ENCODE data around the gene MTOR. TPM values are rescaled to one million over a fixed set of nuclear protein-coding genes. Genes with fewer than 3 reads are reported as not detected.

The MTOR gene
- total RNA-seq, 8 experiments from 2014 or later, result 27.9 to 59.9 (median 51.2) TPM

Other genes starting within 250 kb of the MTOR start
- gene TARDBP, start 249.9 kb downstream of the MTOR start, total RNA-seq, result 100 to 1,000 TPM in 4 of 8 experiments, 10 to 100 TPM in 4; 49.0 to 165 (median 105) TPM
- 1 to 10 TPM; 1.2 to 5.9 (median 3.2) TPM for gene MASP2, start 215.3 kb downstream of the MTOR start, total RNA-seq
- gene SRM, start 202.5 kb downstream of the MTOR start, total RNA-seq, result 100 to 1,000 TPM in 3 of 8 experiments, 10 to 100 TPM in 5; 42.6 to 256 (median 75.3) TPM
- gene EXOSC10, start 162.7 kb downstream of the MTOR start, total RNA-seq, result 10 to 100 TPM; 39.0 to 88.7 (median 57.9) TPM
- 1 to 10 TPM in 3 of 8 experiments, under 1 TPM in 5; 0.16 to 4.7 (median 0.68) TPM for gene ANGPTL7, start 73.2 kb downstream of the MTOR start, total RNA-seq
- 10 to 100 TPM; 12.8 to 20.7 (median 16.2) TPM for gene UBIAD1, start 10.6 kb upstream of the MTOR start, total RNA-seq
- gene DISP3, start 216.6 kb upstream of the MTOR start, total RNA-seq, result 10 to 100 TPM in 4 of 8 experiments, 1 to 10 TPM in 1, under 1 TPM in 3; 0.18 to 23.4 (median 8.5) TPM

All from motor neuron (in vitro differentiated cells).